HAP-1 (cell line): ENCODE data around the gene MET.
"Not testable (repeated sequence)": the region's sequence is repeated elsewhere in the genome, so short reads cannot be mapped to it uniquely, and the experiment has no call there.

ENCODE experiments used
- DNase-seq, 2 experiments: peaks; one replicate each; pipeline ENCODE4 v3.0.0-alpha.2; 2016 to 2020; ENCODE audit warnings: low spot score in 2 of 2
- H3K27me3 ChIP-seq: fragments of 250-450 bp; sonication (Bioruptor Pico); 2 replicates; pipeline ENCODE4 v1.5.1; 2020; ENCODE audit warnings: low read depth, mild to moderate bottlenecking, moderate library complexity
- H3K36me3 ChIP-seq: fragments of 250-450 bp; sonication (Bioruptor Pico); replicated peaks from 2 replicates; pipeline ENCODE4 v1.5.1; 2020; ENCODE audit warnings: mild to moderate bottlenecking
- H3K4me1 ChIP-seq: fragments of 250-450 bp; sonication (Bioruptor Pico); 2 replicates; pipeline ENCODE4 v1.5.1; 2020; ENCODE audit warnings: mild to moderate bottlenecking
- H3K4me3 ChIP-seq: fragments of 250-450 bp; sonication (Bioruptor Pico); 2 replicates; pipeline ENCODE4 v1.5.1; 2020; ENCODE audit warnings: mild to moderate bottlenecking, moderate library complexity
- H3K9me3 ChIP-seq: fragments of 250-450 bp; sonication (Bioruptor Pico); 2 replicates; pipeline ENCODE4 v1.5.1; 2020; ENCODE audit warnings: mild to moderate bottlenecking, moderate library complexity
- in situ Hi-C: fragments of 300-500 bp; cut with MboI; formaldehyde crosslinking; loops from 3 replicates; pipeline ENCODE4 v1.14.3; 2020; ENCODE audit warnings: low sequenced_read_pairs, inconsistent platforms, mixed read lengths

The MET gene

DNA sequence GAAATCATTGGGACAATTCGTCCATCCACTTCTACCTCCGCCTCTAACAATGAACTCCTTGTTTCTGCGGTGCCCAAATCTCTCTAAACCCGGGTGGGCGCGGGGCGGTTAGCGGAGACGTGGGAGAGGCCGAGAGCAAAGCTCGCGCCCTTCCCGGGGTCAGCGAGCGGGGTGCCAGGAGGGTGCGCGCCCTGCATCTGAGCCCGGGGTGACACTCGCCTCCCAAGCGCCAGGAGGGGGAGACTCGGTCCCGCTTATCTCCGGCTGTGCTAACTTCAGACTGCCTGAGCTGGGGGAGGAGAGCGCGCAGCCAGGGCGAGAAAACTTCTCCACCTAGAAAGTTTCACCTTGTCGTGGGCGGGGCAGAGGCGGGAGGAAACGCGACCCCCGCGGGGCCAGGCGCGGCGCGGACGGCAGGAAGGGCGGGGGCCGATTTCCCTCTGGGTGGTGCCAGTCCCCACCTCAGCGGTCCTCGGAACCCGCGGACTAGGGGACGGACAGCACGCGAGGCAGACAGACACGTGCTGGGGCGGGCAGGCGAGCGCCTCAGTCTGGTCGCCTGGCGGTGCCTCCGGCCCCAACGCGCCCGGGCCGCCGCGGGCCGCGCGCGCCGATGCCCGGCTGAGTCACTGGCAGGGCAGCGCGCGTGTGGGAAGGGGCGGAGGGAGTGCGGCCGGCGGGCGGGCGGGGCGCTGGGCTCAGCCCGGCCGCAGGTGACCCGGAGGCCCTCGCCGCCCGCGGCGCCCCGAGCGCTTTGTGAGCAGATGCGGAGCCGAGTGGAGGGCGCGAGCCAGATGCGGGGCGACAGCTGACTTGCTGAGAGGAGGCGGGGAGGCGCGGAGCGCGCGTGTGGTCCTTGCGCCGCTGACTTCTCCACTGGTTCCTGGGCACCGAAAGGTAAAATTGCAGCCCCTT is at the start of gene MET:
Gene MET (plus strand): TSS at position 516 of the 915 bp plus-strand sequence. CDS start 26,889 bp downstream, outside the sequence.
- in situ Hi-C loops = loop anchor here (25.0 kb wide), 1 partner anchor 140 kb away; no protein-coding TSS in a partner anchor

DNA sequence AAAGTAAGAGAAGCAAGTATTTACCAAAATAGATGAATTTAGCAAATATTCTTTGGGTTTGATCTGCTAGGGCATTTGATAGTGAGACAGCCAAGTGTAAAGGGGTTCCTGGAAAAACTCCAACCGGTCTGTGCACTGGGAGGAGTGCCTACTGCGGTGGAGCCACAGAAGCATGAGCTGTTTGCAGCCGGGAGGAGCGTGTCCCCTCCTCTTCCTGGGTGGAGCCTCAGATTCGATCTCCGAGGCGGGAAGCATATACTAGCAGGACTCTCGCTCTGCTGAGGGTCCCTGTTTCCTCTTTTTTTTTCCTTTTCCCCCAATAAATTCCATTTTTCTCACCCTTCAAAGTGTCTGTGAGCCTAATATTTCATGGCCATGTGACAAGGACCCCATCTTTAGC is 45.1 kb upstream of the MET start:
- Histone ChIP-seq H3K4me1 (peaks cover 6% of the 10 kb centered on the region; the same call in 1 of the 2 replicates), H3K9me3 (no peaks in the 10 kb centered on the region), H3K36me3 (no peaks in the 10 kb centered on the region), H3K4me3 (no peak overlapping the region), H3K27me3 (no peaks in the 10 kb centered on the region)
- DNase-seq = peak in 1 of 2 experiments; percentile 16
- in situ Hi-C loops = no loop called here

More for the DNA sequence above, at the start of gene MET:
- no peaks in the 10 kb centered on the region for H3K36me3 ChIP-seq
- peaks cover 15% of the 10 kb centered on the region for H3K4me1 ChIP-seq
- H3K27me3 ChIP-seq = no peaks in the 10 kb centered on the region
- no peaks in the 10 kb centered on the region for H3K9me3 ChIP-seq
- peak; percentile 74 to 83 for DNase-seq
- H3K4me3 ChIP-seq = peak within 1 kb of the TSS; percentile 46

DNA sequence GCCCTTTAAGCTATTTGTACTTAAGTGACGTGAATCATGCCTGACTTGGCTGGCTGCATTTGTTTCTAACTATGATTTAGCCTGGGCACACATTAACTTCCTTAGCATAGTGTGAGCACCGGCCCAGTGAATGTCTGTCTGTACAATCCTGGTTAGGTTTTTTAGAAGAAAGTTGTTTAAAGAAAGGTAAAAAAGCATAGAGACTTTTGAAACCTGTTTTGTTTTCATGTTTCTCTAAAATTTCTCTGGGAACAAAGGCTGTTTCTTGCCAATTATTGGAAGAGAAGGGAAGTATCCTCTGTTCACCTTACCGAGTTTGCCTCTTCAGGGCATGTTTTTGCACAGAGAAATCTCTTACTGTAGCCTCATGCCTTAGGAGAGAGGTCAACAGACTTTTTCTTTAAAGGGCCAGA is 42.9 kb upstream of the MET start:
- Histone ChIP-seq H3K4me3 (no peak overlapping the region), H3K36me3 (no peaks in the 10 kb centered on the region), H3K9me3 (no peaks in the 10 kb centered on the region), H3K4me1 (peaks cover 6% of the 10 kb centered on the region; the same call in 1 of the 2 replicates), H3K27me3 (no peaks in the 10 kb centered on the region)
- in situ Hi-C loops = no loop called here
- DNase-seq = no peak

DNA sequence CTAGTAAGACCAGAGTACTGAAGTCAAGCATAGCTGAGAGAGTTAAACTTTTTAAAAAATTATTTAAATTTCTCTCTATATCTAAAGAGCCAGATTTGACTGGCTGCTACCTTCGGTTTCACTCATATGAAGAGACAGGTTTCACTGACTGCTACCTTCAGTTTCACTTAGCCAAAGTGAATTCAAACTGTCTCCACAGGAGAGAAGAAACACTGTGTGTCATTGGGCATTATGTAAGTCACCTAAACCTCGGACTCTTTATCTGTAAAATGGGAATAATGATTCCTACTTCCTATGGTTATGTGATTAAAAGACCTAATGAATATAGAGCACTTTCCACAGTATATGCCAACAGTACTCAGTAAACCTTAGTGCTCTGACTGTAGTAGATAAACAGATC is 41.6 kb upstream of the MET start:
- Histone ChIP-seq H3K9me3 (no peaks in the 10 kb centered on the region), H3K27me3 (no peaks in the 10 kb centered on the region), H3K36me3 (no peaks in the 10 kb centered on the region), H3K4me3 (no peak overlapping the region), H3K4me1 (peaks cover 6% of the 10 kb centered on the region; the same call in 1 of the 2 replicates)
- in situ Hi-C loops = no loop called here
- no peak for DNase-seq

DNA sequence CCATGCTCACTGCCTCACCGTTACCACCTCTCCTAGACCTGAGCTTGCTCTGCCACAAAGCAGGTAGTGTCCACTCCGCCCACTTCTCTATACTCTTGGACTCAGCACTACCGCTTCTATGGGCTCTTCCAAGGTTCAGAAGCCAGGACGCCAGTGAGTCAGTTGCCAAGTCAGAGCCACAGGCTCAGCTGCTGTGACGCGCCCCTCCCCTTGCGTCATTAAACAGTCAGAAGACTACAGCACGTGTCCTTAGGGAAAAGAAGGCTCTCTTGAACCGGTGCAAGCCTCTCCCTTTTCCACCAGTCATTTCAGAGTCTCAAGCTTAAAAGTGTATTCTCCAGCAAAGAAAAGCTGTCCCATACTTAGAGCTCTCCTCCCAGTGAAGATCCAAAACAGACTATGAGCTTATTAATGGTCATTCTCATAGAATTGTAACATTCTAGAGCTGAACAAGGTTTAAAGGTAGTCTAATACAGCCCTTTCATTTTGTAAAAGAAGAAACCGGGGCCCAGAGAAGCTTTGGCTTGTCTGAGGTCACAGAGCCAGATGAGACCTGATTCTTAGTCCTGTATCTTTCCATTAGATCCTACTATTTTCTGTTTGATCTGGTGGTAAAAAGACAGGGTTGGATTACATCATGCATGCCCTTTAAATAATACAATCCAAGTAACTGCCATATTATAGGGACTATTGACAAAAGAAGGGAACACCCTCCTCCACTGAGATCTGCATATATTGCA is 40.9 kb upstream of the MET start:
- in situ Hi-C loops = no loop called here
- Histone ChIP-seq H3K36me3 (no peaks in the 10 kb centered on the region), H3K9me3 (no peaks in the 10 kb centered on the region), H3K4me1 (peaks cover 6% of the 10 kb centered on the region; the same call in 1 of the 2 replicates), H3K4me3 (no peak overlapping the region), H3K27me3 (no peaks in the 10 kb centered on the region)
- no peak for DNase-seq

DNA sequence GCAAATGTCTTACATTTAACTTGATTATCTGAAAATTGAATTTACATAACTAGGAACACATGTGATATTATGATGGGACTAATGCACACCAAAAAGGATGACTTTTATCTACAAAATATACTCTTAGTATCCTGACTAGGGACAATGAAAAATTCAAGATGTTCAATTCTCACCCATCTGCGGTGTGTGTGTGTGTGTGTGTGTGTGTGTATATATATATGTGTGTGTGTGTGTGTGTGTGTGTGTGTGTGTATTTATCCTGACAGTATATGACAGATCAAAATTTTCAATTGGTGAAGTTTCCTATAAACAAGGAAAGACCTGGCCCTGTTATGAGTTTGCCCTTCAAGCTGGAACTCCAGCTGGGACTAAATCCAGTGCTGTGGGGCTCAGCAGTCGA is 40.3 kb upstream of the MET start:
- DNase-seq = no peak
- no peaks in the 10 kb centered on the region for H3K36me3 ChIP-seq
- H3K27me3 ChIP-seq = no peaks in the 10 kb centered on the region
- in situ Hi-C loops = no loop called here
- H3K4me1 ChIP-seq = peaks cover 2% of the 10 kb centered on the region; the same call in 1 of the 2 replicates
- H3K9me3 ChIP-seq = no peaks in the 10 kb centered on the region
- H3K4me3 ChIP-seq = no peak overlapping the region

DNA sequence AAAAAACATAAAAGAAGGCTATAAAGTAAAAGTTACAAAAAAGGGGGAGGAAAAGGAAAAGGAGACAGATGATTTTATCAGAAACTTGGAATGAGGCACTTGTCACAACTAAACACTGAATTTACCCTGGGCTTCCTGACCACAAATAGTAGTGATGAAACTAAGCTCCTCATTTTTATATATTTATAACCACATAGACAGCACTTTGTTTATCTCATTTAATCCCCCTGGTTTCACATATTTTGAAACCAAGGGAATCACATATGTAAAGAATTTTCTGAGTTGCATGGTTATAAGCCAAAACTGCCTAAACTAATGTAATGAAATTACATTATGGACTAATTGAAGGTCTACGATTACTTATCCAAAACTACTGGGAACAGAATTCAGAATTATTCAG is 39.6 kb upstream of the MET start:
- Histone ChIP-seq H3K27me3 (no peaks in the 10 kb centered on the region), H3K4me3 (no peak overlapping the region), H3K4me1 (no peaks in the 10 kb centered on the region), H3K9me3 (no peaks in the 10 kb centered on the region), H3K36me3 (no peaks in the 10 kb centered on the region)
- in situ Hi-C loops = no loop called here
- DNase-seq = no peak

DNA sequence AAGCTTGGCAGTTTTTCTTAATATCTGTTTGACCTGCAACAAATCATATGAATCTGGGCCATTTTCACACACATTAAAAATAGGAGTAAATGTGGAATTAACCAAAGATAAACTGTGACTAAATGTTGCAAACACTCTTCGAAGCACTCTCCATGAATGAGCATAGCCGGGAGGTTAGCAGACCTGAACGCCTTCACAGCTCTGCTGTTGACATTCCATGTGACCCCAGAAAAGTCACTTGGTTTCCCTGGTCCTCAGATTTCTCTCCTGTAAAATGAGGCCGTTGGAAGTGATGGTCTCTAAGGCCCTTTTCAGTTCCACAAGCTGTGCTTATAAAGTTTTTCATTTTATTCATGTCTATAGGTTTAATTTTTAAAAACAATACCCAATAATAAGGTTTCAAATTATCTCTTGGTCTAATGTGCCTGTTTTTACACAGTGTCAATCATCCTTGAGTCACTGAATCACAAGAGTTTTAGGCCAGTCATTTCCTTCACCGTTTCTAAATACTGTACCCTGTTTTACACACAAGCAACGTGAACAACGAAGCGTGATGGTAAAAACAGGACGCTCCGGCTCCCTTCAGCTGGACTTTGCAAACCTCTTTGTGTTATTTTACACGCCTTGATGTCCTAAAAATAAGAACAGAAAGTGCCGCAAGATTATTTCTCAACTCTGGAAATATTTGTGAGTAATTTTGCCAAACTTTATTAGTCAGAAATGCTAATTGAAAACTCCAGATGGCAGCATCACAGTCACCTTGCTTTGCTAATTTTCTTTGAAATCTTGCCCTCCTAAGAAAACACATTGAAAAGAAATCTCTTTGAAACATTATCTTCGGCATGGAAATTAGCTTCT is 38.6 kb upstream of the MET start:
- H3K9me3 ChIP-seq = no peaks in the 10 kb centered on the region
- no peaks in the 10 kb centered on the region for H3K27me3 ChIP-seq
- DNase-seq = no peak
- H3K4me3 ChIP-seq = no peak overlapping the region
- in situ Hi-C loops = no loop called here
- no peaks in the 10 kb centered on the region for H3K4me1 ChIP-seq
- no peaks in the 10 kb centered on the region for H3K36me3 ChIP-seq

DNA sequence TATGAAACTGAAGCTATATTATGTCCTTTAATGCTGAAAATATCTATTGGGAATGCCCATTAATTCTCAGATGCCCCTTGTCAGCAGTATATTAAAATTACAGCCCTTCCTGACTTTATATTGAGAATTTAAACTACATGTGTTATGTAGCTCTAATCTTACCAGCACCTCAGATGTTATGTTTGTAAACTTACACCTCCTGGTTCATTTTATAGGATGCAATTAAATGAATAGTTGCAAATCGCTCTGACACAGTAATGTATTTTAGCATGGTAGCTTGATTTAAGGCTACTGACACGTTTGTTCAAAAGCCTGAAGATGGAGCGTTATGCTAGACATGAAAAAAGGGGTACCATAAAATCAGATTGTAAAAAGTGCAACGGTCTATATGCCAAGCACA is 35.0 kb upstream of the MET start:
- H3K9me3 ChIP-seq = no peaks in the 10 kb centered on the region
- no peaks in the 10 kb centered on the region for H3K36me3 ChIP-seq
- H3K27me3 ChIP-seq = no peaks in the 10 kb centered on the region
- no peaks in the 10 kb centered on the region for H3K4me1 ChIP-seq
- in situ Hi-C loops = no loop called here
- no peak overlapping the region for H3K4me3 ChIP-seq
- no peak for DNase-seq

DNA sequence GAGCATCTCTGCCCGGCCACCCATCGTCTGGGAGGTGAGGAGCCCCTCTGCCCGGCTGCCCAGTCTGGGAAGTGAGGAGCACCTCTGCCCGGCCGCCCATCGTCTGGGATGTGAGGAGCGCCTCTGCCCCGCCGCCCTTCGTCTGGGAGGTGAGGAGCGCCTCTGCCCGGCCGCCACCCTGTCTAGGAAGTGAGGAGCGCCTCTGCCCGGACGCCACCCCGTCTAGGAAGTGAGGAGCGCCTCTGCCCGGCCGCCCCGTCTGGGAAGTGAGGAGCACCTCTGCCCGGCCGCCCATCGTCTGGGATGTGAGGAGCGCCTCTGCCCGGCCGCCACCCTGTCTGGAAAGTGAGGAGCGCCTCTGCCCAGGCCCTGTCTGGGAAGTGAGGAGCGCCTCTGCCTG is 33.4 kb upstream of the MET start:
- H3K9me3 ChIP-seq, H3K4me1 ChIP-seq, in situ Hi-C loops, DNase-seq, H3K36me3 ChIP-seq, H3K27me3 ChIP-seq, H3K4me3 ChIP-seq: not testable (repeated sequence)

DNA sequence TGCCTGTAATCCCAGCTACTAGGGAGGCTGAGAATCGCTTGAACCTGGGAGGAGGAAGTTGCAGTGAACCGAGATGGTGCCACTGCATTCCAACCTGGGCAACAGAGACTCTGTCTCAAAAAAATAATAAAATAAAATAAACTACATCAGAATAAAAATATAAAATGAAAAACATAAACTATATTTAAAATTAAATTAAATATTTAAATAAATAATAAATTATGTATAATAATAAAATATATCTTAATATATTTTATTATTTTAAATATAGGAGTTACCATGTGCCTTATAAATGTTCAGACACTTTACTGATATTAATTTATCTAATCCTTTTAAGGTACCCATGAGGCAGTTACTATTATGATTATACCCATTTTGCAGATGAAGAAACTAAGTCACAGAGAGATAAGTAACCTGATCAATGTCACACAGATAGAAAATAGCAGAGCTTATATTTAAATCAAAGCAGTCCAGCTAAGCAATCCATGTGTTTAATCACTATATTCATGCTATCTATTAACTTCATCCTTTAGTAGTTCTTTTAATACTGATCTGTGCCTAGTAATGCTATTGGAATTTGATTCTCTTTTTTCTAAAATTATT is 30.3 kb upstream of the MET start:
- H3K9me3 ChIP-seq = no peaks in the 10 kb centered on the region
- H3K4me3 ChIP-seq = no peak overlapping the region
- H3K36me3 ChIP-seq = no peaks in the 10 kb centered on the region
- H3K4me1 ChIP-seq = no peaks in the 10 kb centered on the region
- no peaks in the 10 kb centered on the region for H3K27me3 ChIP-seq
- in situ Hi-C loops = no loop called here
- no peak for DNase-seq

DNA sequence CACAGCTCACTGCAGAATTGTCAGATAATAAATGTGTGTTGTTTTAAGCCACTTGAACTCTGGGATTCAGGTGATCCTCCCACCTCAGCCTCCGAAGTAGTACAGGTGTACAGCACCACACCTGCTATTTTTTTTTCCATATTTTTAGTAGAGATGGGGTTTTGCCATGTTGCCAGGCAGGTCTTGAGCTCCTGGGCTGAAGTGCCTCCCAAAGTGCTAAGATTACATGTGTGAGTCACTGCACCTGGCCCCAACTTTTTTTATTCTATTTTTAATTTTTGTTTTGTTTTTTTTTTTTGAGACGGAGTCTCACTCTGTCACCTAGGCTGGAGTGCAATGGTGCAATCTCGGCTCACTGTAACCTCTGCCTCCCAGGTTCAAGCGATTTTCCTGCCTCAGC is 28.8 kb upstream of the MET start:
- DNase-seq, H3K4me3 ChIP-seq, H3K27me3 ChIP-seq, H3K36me3 ChIP-seq, H3K9me3 ChIP-seq, H3K4me1 ChIP-seq, in situ Hi-C loops: not testable (repeated sequence)

DNA sequence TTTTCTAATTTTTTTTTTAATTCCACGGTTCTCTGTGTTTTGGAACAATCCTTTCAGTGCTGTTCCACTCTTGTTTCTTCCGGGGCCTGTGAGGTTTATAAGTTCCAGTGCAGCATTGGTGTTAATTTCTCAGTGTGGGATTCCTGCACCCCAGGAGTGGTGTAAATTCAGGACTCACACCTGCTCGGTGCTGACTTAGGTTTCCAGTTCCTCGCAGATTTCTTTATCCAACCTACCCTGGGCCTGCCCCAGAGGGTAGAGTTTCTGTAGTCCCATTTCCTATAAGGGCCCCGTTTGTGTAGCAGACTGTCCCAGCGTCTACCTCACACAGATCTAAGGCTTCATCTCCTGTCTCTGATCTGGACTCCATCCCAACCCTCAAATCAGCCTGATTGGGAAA is 27.4 kb upstream of the MET start:
- Histone ChIP-seq H3K36me3 (no peaks in the 10 kb centered on the region), H3K9me3 (no peaks in the 10 kb centered on the region), H3K27me3 (no peaks in the 10 kb centered on the region; the same call in 1 of the 2 replicates), H3K4me1 (no peaks in the 10 kb centered on the region), H3K4me3 (no peak overlapping the region)
- in situ Hi-C loops = no loop called here
- DNase-seq = no peak
